HG03558 (cell line): ENCODE measurements around the gene DAW1.
"Not testable (repeated sequence)": the region's sequence is repeated elsewhere in the genome, so short reads cannot be mapped to it uniquely, and the experiment has no call there.

Source experiments
- ATAC-seq: cut with Tn5 transposase; IDR thresholded peaks from one replicate; pipeline ENCODE4 v1.9.1; 2021; ENCODE audit warnings: moderate number of reproducible peaks; ENCODE audit not compliant: unreplicated experiment; ENCODE audit errors: extremely low read depth

The DAW1 gene, protein sequence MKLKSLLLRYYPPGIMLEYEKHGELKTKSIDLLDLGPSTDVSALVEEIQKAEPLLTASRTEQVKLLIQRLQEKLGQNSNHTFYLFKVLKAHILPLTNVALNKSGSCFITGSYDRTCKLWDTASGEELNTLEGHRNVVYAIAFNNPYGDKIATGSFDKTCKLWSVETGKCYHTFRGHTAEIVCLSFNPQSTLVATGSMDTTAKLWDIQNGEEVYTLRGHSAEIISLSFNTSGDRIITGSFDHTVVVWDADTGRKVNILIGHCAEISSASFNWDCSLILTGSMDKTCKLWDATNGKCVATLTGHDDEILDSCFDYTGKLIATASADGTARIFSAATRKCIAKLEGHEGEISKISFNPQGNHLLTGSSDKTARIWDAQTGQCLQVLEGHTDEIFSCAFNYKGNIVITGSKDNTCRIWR

DNA sequence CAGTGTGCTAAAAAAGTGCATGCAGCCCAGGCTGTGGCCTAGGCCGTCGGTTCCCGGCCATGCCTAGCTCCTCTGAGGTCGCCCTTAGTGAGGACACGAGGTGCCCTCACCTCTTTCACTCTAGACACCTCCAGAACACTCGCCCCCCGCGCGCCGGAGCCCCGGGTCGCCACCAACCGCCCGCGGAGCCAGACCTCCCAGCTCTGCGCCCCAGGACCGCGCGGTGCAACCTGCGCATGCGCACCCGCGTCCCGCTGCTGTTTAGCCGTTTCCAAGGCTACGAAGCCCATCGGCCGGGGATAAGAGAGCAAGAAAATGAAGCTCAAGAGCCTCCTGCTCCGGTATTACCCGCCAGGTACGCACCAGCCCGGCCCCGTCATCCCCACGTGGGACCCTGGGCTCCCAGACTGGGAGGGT, at the start of gene DAW1:
Gene DAW1, plus strand, starts transcription at position 257 of the 417 bp plus-strand sequence. Its CDS starts 59 bp downstream, at position 316.
- no peak for ATAC-seq

DNA sequence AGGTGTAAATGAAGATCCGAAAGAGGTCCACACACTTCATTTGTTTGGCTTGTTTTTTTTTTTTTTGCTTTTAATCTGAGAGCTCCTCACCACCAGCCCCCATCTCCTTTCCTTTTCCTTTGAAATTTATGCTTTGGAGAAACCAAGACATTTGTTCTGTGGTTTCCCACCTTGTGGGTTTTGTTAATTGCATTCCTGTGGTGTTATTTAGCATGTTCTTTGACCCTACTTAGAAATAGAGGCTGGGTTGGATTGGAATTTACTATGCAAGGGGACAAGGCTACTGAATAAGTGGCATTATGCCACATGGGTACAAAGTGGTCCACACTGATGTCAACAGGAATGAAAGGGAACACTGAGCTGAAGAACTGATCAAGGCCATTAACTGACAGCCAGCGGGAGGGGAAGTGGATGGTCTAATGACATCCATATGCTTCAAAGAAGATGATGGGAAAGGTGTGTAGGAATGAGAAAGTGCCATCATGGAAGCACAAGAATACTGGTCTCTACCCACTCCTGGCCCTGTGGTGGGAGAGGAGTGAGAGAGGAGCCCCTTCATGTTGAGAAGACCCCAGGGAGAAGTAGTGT, 48.9 kb upstream of the DAW1 start:
- ATAC-seq: no peak

DNA sequence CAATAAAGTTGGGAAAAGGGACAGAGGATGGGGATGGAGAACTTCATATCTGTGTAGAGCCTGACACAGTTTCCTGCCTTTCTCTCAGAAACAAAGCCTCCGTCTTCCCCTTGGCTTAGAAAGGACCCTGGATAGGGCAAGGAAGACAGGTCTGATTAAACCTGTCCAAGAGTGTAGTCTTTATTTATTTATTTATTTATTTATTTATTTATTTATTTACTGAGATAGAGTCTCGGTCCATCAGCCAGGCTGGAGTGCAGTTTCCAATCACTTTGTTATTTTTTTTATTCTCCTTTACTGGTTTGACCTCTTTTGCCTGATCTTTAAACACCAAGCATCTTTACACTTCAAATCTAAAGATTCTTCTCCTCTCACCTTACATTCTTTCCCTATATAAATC, 47.5 kb upstream of the DAW1 start:
- ATAC-seq: no peak

DNA sequence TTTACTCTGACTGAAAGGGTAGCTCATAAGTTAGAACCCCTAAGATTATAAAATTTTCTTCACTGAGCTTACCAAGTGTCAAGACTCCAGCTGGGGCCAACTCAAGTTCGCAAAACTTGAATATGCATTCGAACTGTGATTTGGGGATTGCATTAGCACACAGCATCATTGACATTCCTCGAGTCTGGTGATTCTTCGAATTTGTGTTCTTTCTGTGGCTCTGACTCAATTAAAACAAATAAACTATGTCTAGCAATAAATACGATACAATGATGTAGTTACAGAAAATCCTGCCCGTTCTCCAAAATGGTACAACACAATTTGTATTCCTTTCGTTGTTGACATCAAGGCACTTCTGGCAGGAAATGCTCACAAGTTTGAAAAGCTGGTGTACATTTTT, 46.7 kb upstream of the DAW1 start:
- ATAC-seq: no peak

DNA sequence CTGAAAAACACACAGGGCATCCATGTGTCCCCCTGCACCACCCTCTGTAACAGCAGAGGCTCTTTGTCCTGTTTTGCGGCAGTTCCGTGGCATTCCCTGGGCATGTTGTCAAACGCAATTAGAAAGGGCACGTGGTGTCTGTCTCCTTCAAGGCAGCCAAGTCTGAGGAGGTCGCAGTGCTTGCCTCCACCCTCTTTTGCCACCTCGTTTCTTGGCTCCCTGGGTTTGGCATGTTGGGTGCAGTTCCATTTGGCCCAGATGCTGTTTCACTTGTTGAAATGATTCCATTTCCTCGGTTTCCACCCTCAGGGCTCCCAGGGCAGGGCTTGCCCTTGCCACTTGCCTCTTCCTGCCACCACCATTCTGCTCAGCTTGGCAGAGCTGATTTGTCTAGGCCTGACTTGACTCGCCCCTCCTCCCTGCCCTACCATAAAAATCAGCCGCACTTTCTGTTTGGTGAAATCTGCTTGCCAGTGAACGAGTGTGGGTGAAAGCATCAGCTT, 45.4 kb upstream of the DAW1 start:
- ATAC-seq: no peak

DNA sequence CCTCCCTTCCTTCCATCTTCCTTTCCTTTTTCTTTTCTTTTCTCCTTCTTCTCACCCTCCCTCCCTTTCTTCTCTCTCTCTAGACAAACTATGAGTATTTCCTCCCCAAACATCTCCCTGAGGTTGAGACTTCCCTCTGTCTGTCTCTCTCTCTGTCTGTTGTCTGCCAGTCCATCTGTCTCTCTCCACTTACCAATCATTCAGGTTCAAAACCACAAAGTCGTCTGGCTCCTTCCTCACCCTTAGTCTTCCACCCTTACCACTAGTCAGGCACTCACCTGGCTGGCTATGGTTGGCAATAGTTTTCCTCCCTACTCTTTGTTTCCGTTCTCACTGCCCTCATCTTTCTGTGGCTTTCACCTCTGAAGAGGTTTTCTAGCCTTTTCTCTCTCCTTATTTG, 44.9 kb upstream of the DAW1 start:
- no peak for ATAC-seq

DNA sequence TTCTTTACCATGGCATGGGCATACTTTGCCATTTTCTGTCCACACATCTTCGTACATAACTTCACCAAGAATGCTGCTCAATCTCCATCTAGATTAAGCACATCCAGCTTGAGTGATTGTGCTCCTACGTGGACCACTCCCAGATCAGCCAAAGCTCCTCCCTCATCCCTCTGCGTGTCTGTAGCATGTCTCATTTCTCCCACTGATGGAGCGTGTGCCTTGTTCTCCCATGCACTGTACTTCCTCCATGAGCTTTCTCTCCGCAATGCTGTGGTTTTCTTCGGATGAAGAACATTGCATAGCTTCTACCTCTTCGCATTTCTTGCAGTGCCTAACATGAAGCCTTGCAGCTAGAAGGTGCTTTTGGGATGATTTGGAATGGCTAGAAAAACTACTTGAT, 44.3 kb upstream of the DAW1 start:
- ATAC-seq: no peak

DNA sequence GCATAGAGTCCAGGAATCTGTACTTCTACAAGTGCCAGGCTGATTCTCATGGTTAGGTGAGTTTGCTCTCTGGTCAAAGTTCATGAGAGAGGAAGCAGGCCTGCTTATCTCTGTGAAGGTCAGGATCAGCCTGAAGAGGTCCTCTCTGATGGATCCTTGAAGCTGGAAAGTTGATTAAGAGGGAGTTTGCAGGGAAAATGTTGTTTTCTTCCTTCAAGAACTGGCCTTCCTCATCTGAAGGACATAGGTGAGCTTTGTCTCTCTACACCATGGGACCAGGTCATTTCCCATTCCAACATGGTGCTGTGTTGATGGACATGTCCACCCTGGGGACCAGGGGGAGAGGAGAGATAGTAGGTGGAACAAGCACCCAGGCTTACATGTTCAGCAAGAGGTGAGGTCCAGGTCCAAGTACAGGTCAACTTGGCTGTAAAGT, 42.9 kb upstream of the DAW1 start:
- ATAC-seq: no peak

DNA sequence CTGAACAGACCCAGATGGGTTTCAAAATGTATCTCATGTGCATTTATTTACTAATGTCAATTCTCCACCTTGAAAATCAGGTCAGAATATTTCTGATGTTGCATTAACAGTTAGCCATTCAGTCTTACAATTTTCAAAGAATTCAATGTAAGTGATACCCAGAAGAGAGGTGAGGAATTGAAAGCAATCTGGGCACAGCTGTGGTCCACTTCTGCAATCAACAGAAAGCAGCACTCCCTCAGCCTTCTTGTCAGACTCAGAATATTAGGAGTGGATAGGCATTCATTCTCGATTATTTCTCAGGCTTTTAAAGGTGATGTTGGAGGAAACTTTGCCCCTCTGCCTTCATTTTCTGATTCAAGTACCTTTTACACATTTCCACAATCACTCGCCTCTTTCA, 42.1 kb upstream of the DAW1 start:
- ATAC-seq: no peak

DNA sequence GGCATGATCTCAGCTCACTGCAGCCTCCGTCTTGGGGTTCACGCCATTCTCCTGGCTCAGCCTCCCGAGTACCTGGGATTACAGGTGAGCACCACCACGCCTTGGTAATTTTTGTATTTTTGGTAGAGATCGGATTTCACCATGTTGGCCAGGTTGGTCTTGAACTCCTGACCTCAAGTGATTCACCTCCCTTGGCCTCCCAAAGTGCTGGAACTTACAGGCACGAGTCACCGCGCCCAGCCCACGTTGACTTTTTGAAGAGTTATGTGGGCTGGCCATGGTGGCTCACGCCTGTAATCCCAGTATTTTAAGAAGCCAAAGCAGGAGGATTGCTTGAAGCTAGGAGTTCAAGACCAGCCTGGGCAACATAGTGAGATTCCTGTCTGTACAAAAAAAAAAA, 37.0 kb upstream of the DAW1 start:
- no peak for ATAC-seq

DNA sequence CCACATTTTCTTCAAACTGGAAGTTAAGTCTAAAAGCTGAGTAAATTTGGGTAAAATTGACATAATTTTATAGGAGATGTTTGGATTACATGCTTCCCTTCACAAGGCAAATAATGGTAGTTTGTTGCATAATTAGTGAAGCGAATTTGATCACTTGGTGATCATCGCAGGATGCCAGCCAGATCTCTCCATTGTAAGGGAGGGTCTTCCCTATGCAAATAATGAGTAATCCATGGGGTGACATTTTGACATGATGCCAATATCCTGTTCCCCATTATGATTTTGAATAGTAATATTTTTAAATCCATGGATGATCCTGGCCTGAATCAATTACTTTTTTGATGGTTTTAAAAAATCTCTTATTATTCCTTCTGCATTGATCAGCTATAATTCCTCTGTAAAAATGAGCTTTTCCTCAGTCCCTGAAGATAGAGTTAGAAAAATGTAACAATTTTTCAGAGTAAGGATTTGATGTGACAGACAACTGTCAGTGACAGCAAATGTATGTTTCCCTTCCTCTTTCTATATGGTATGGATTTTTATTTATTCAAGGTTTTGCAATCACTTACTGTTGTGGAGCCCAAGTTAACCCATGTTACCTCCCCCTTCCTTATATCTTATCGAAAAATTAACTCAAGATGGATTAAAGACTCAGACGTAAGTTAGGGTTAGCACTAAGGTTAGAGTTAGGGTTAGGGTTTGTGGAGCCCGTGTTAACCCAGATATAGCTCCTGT, 36.3 kb upstream of the DAW1 start:
- no peak for ATAC-seq

DNA sequence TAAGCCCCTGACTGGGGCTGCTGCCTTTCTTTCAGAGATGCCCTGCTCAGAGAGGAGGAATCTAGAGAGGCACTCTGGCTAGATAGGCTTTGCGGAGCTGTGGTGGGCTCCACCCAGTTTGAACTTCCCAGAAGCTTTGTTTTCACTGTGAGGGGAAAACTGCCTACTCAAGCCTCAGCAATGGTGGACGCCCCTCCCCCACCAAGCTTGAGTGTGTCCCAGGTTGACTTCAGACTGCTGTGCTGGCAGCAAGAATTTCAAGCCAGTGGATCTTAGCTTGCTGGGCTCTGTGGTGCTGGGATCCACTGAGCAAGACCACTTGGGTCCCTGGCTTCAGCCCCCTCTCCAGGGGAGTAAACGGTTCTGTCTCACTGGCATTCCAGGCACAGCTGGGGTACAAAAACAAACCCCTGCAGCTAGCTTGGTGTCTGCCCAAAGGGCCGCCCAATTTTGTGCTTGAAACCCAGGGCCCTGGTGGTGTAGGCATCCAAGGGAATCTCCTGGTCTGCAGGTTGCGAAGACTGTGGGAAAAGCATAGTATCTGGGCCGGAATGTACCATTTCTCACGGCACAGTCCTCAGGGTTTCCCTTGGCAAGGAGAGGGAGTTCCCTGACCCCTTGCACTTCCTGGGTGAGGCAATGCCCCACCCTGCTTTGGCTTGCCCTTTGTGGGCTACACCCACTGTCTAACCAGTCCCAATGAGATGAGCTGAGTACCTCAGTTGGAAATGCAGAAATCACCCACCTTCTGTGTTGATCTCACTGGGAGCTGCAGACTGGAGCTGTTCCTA, 31.9 kb upstream of the DAW1 start:
- ATAC-seq: not testable (repeated sequence)

DNA sequence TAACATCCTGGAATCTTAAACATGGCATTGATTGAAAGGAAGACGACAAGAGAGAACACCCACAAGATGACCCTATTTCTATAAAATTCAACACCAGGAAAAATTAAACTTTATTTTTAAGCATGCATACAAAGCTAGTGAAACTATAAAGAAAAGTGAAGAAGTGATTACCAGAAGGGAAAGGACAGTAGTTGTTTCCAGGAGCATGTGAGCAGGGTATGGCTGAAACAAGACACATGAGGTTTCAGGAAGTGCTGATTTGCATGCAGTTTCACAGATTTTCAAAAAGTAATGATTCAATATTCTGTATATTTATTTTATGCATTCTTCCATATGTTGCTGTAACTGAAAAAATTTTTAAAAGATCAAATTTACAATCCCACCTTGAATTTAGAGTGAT, 24.6 kb upstream of the DAW1 start:
- peak; percentile 57 for ATAC-seq

DNA sequence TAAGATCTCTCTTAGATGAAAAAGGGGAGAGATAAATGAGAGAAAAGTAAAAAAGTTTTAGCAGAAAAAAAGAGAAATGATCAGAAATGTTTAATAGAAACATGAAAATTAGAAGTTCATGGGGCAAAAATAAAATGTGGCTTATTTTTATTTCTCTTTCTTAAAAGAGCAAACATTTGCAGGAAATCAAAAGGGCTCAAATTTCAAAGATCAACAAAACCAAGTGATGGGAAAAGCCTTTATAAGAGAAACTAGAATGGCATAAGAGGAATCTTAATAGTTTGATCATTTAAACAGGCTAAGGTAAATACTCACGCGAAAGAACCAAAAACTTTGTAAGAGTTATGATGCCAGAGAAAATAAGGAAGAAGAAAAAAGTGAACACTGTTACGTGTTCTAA, 23.3 kb upstream of the DAW1 start:
- no peak for ATAC-seq

DNA sequence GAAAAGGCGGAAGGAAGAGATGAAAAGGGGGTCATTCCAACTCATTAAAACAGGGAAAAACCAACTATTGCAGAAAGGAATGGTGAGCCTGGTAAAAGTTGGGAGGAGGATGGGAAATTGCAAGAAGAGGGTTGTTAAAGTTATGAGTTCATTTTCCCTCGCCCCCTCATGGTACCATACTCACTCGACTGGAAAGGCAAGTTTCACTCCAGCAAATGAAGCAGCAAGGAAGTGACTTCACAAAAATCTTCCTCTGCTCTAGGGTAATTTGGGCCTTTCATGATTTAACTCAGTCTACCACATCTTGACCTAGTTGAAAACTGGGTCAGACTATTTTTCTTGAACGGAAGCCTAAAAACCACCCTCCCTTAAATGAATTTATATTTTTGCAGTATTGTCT, 22.8 kb upstream of the DAW1 start:
- peak; percentile 59 for ATAC-seq

DNA sequence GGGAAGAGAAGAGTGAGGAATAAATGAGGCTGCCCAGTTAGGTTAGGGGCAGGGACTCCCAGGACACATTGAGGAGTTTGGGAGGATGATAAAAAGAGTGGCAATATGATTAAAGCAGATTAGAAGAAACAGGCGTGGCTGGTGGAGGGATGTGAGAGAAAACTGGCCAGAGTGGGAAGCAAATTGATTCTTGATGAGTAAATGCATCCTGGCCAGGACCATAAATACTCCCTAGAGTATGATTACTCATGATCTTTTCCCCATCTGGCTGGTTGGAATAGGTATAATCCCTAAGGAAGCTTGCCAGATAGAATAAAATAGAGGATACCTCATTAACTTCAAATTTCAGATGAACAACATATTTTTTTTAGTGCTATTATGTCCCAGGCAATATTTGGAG, 21.5 kb upstream of the DAW1 start:
- no peak for ATAC-seq

DNA sequence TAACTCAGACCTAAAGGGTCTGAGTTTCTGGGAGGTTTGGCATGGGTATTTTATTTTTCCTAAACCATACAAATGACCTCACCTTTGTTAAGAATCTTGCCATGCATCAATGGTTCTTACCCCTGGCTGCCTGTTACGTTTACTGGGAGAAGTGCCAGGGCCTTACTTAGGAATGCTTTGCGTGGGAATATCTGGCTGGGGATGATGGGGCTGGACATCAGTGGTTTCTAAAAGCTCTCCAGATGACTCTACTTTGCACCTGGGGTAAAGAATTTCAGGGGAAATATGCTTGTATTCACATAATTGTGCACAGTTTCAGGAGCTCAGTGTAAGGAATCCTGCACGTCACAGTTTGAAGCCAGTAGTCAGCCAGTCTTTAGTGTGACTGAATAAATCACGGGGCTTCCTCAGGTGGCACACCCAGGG, 18.2 kb upstream of the DAW1 start:
- ATAC-seq: no peak

DNA sequence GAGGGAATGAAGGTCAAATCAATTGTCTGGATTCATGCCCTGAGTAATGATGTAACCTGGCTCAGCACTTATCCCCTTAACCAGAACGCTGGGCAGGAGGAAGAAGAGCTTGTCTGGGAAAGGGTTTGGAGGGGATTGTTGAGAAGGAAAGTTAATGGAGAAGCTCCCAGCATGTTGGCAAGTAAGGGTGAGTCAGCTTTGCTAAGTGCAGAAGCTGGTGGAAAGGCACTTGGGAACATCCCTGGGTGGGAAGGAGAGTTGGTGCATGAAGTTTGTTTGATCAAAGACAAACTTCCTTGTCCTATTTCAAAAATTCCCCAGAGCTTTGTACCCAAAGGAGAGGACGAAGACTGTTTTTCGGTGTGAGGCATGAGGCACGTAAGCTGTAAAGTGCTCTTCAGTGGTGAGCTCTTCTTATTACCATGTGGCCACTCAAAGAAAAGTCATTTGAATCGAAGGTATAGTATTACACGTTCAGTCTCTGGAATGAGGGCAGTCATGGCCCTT, 17.6 kb upstream of the DAW1 start:
- no peak for ATAC-seq

DNA sequence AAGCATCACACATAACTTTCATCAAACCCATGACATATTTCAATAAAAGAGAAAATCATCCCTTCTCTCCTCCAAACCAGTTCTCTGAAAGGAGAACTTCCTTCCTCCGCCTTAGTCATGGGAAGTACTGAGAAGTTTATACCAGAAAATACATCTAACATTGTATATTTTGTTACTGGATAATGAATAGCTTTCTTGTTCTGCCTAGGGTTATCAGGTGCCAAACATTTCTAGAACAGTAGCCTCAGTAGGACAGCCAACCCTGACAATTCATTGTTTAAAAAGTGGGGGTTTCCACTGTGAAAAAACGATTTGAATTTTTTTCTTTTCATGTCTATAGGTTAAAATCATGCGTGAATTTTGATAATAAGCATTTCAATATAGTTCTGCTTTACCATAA, 16.0 kb upstream of the DAW1 start:
- no peak for ATAC-seq

DNA sequence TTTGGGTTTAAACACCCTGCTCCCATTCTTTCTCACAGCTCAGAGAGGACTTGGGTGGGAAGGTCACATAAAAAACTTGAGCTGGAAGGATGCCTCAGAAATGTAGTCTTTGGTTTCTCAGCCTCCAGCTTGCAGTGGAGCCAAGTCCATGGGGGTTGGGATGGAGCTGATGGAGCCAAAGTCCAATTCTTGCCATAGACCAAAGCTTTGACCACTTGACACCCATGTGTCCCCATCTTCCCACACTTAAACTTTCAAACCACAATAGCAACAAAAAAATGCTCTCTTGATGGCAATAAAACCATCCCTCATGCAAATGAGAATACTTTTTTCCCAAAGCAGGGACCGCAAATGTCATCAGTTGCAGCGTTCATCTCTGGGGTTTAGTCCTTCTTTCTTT, 14.7 kb upstream of the DAW1 start:
- no peak for ATAC-seq
